Stimulated activated CD8-positive, alpha-beta memory T cell treated with anti-CD3 and anti-CD28 coated beads, Interleukin-15, amount 100 ng/mL, for 48 hours (primary cell): ENCODE measurements around the gene MPC1L.

ENCODE experiments used
- DNase-seq, 2 donors: peaks; one replicate each; pipeline ENCODE4 v3.0.0-alpha.2; 2020; ENCODE audit warnings: low read depth in 2 of 2

MPC1L gene

DNA sequence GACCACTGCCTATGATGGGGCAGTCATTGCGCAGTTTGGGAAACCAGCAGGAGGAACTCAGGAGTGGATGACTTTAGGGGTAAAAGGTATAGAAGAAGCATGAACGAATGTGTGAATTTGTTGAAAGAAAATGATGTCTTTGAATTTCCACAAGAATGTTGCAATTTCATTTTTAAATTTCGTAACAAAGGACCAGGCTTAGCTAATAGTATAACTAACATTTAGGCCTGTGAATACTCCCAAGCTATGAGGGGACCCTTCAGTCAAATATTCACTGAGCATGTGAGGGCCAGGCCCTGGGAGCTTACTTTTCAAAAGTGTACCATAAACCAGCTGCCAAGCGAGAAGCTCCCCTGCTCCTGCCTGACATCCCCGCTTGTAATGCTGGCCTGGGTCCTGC, 5.3 kb downstream of the MPC1L start:
- DNase-seq, result no peak

DNA sequence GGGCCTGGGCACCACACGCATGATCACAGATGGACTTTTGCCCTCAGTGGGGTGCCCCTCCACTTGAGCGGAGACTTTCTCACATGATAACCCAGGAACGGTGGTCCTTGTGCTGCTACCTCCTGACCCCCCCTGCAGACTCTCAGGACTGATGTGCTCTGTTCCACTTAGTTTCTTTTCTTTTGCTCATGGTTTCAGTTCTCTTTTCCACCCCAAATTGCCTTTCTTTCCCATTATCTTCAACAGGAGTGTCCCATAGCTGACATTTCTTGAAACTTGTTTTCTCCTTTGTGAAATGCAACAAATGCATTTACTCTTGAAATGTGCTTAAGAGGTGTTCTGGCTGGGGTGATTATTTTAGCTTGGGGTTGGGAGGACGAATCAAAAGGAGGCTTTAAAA, 9.0 kb downstream of the MPC1L start:
- DNase-seq, result no peak

DNA sequence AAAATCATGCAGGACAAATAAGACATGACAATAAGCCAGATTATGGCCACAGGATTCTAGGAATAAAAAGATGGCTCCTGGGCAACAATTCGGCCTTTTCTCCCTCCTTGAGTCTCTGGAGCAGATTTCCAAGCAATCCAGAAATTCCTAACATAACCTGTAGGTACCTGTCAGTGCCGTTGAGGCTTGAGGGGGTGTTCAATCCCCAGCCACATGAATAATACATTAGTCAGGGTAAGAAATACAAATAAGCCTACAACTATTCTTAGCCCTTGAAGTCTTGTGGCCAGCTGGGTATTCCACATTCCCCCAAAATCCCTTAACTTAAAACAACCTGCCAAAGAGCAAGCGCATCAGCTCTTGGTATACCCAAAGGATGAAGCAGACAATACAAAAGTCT, 14.5 kb downstream of the MPC1L start:
- no peak for DNase-seq

DNA sequence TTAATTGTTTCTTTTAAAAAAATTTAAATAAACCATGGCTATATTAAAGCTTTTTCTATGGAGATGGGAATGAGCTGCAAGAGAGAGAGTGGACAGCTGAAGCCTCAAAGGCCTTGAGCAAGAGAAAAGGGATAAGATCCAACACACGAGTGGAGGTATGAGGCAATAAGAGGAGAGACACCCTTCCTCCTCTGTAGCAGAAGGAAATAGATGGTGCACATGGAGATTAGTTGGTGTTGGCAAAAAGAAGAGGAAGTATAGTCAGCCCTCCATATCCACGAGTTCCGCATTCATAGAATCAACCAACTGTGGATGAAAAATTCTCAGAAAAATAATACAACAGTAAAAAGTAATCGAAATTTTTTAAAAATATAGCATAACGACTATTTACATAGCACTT, 20.9 kb downstream of the MPC1L start:
- no peak for DNase-seq

DNA sequence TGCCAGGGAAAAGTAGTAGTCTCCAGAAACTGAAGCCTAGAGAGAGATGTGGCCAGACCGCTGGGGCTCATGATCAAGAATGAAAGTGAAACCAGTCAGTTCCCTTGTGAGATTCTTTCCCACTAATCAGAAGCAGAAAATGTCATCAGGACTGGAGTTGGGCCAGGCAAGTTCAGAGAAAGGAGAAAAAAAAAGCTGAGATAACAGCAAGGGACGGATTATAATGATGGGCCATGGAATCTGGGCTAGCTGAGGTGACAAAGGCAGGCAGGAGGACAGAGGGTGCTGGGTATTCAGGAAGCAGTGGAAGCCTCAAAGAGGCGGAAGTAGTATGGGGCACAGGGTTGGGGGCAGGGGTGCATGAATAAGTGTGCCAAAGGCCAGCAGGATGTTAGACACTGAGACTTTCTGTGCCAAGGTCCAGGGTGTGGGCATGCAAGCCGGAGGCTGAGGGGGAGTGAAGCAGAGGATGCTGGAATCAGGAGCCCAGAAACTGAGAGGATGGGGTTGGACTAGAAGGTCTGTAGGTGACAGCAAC, 21.7 kb downstream of the MPC1L start:
- DNase-seq, result peak; percentile 3 to 13

DNA sequence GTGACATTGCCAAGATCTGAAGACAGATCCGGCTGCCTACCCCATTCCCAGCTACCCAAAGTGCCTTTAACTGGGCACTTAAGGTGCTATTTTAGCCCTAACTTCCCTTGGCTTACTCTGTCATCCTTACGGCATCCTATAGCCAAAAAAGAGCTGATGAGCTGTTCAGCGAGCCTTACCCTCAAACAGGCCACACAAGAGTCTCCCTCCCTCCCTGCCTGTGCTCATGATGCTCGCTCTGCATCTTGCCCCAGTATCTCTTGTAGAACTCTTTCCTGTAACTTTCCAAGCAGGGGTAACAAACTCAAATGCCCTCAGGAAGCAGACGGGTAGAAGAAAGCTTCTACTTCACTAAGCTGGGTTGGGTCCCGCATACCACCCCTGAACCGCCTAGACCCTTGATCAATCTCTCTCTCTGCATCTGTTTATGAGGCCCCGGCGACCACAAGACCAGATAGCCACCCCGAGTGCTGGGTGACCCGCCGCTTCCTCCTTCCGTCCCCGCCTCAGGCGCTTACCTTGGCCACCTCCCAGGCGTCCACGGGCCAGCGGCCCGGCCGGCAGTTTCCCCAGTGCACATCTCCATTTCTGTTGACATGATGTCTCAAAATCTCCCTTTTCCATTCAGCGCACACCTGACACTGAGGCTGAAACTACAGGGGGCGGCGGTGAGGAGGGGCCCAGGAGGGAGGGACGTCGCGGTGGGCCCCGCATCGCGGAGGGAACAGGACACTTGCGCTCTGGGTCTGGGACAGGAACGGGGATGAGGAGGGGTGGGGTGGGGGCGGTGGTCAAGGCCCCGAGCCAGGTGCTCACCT, 23.5 kb downstream of the MPC1L start:
- peak in 1 of 2 donors; percentile 5 for DNase-seq

DNA sequence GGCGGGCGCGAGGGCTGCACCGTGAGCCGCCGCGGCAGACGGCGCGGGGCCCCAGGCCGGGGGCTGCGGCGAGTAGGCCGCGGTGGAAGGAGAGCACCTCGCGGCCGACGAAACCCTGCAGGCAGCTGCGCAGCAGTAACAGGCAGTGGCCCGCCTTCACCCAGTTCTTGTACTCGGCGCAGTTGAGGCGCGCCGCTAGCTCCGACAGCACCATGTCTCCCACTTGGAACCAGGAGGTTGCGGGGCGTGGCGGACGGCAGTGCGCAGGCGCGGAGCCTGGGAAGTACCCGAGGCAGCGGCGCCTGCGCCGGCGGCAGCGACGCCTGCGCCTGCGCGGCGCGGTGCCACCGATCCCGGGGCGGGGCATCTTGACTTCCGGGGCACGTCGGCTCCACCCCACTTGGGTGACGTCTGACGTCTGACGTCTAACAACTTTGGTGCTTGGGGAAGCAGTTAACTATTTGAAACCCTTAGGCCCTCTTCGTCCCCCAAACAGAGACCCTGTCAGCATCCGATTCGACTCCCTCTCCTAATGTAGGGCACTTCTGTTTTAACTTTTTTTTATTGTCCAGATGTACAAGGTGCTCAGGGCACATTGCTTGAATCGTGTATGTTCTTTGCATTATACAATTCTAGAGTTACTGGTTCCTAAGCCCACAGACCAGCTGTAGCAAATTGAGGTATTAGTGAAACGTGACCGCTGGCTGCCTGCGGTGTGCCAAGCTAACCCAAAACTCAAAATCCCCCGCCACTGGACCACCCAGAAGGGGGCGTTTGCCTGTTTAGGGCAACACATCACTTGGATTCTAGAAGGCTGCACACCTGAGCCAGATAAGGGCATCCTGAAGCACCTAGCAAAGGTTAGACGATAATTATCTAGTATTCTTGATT, 24.3 kb downstream of the MPC1L start, which contains the start of gene CXorf38:
TSS of gene CXorf38 (minus strand) at position 255 of the 891 bp plus-strand sequence. CDS start at position 214, 41 bp downstream.
- DNase-seq, result peak; percentile 85 to 94

DNA sequence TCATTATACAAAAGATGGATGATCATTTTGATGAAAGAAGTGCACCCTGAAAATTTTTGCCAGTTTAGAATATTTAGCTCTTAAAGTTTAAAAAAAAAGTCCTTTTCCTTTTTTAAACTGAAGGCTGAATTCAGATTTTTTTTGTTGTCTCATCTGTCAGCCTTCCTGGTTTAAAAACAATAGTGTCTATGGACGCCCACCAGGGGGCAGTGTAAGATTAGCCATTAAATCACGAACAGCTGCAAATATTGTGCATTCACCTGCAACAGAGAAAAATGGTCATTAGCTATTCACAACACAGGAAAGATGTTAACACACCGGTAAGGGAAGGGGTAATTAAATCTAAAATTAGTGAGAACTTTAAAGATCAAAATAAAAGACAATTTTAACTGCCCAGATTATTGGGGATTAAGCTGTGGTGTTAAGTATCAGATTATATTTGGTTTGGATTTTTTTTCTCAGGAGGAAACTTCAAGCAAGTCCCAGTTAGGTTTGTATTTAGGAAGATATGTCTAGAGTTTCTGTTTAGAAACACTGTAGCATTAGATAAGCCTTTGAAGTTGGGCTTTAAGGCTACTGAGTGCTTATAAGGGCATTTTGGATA, 28.5 kb downstream of the MPC1L start:
- DNase-seq, result peak; percentile 24 to 40

DNA sequence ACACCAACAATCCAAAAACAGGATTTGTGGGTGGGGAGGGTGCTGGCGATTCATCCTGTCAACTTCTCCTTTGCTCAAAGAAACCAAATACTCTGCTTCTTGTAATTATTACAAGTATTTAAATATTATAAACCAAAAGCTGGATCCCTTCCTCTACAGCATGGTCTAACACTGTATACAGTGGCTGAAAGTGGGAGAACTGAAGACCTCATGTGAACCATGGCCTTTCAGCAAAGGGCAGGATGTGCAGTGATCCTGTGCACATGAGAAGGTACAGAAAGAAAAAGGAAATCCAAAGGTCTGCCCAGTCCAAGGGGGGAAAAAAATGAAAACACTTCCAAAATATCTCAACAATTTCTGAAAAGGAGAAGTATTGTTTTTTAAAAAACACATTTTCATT, 29.4 kb downstream of the MPC1L start:
- no peak for DNase-seq

DNA sequence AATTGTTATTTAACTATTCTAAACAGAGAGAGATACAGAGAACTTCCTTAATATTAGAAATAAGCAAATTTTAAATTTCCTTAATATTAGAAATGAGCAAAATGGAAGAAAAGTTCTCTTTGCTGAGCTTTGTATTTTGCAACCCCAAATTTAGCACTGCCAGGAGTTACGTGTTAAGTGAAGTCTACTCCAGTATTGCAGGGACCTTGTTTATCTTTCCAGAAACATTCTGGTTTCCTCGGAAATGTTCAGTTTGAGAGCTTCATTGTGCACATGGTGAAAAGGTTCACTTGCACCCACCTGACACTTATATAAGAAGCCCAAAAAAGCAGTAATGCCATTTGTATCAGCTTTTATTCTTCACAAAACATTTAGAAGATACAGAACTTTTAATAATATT, 30.3 kb downstream of the MPC1L start:
- no peak for DNase-seq

DNA sequence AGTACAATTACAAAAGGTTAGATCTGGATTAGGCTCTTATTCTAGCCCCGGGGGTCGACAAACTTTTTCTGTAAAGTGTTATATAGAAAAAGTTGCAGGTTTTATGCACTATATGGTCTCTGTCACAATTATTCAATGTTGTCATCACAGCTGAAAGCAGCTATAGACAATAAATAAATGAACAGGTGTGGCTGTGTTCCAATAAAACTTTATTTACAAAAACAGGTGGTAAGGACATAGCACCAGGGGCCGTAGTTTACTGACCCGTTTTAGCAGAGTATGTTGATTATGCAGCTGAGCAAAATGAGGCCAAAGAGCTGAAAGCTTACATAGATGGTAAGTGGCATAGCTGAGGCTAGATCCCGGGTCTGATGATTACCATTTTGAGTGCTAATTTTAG, 37.2 kb downstream of the MPC1L start:
- no peak for DNase-seq

DNA sequence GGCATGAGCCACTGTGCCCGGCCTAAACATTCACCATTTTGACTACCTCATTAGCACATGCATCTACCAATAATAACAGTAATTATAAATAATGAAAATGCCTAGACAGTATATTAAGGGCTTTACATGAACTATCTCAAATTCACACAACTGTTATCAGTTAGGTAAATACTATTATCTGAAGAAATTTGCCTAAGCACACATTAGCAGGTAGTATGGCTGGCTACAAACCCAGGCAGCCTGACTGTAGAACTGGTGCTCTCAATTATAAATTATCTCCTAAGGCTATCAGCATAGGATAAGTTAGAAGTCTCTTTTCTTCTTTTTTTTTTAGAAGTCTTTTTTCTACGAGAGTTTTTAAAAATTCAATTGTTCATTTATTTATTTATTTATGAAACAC, 38.3 kb downstream of the MPC1L start:
- no peak for DNase-seq

DNA sequence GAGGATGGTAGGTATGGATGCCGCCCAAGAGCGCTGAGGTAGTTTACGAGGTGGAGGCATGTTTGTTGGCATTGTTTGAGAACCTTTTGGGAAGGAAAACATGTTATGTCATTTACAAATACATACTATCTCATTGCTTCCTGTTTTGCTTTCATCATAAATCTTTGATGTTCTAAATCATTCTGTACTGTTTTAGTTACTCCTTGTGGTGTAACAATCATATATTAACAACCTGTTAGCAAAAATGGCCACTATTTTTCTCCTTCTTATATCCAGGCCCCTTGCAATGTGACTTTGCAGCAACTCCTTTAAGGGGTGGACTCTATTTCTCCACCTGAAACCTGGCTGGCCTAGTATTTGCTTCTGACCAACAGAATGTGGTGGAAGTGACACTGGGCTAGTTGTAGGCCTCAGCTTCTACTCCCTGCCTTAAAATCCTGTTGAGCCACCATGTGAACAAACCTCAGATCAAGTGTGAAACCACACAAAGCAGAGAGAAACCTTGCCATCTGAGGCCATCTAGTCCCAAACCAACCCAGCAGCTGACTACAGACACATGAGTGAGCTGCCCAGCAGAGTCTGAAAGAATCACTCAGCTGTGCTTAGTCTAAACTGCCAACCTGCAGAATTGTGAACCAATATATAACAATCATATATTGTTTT, 40.0 kb downstream of the MPC1L start:
- DNase-seq, result no peak

DNA sequence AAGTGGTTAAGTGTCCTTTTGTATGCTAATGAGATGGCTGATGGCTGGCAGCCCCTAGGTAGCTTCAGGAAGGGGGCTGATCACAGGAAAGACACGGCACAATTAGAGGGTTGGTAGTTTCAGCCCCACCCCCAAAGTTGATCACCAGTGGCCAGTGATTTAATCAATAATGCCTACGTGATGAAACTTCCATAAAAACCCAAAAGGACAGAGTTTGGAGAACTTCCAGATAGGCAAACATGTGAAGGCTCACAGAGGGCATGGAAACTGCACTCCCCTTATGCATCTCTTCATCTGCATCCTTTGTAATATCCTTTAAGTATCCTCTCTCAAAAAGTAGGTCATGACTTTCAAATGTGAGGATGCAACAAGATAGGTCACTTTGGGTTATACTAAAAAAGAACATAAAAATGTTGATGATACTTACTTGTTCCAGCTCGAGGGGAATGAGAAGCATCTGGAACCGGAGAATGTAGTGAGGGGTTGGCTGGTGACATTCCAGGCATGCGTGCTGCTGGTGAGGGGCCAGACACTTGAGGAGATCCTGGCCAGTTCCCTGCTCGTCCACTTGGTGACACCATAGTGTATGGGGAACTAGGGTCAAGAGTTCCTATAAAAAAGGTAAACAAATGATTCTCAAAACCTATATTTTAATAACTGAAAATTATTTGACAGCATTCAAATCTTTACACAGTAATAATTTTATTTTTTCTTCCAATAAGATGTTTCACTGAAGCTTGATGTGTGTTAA, 40.8 kb downstream of the MPC1L start:
- no peak for DNase-seq

DNA sequence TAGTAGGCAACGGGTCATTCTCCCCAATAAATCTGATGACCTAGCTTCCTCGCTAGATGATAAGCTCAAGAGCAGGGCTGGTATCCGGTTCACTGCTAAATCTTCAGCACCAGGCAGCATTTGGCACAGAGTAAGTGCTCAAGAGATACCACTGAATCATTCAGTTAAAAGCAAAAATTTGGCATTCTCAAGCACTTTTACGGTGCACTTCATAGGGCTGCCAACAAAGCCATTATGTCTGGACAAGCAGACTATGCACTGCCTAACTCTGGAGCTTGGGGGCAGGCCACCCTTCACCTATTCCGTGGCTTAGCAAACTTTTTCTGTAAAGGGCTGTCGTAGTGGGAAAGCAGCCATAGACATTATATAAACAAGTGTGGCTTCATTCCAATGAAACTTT, 47.9 kb downstream of the MPC1L start:
- no peak for DNase-seq
